RPMI7951 (cell line): Measurements from ENCODE around the gene LMAN2L. TPM values are rescaled to one million over a fixed set of nuclear protein-coding genes. Genes with fewer than 3 reads are reported as not detected.

Experiments used
- DNase-seq: peaks from one replicate; pipeline ENCODE4 v3.0.0-alpha.2; 2012; ENCODE audit warnings: low read depth
- total RNA-seq: library from RNA; depleted of rRNA; stranded (reverse); fragments of >200 nt; shearing (Covaris generic); gene quantifications from 2 replicates; pipeline ENCODE4 v1.2.3, GENCODE V29; 2014

LMAN2L gene
- total RNA-seq, 1 experiment from 2014 or later: 37.8 TPM

DNA sequence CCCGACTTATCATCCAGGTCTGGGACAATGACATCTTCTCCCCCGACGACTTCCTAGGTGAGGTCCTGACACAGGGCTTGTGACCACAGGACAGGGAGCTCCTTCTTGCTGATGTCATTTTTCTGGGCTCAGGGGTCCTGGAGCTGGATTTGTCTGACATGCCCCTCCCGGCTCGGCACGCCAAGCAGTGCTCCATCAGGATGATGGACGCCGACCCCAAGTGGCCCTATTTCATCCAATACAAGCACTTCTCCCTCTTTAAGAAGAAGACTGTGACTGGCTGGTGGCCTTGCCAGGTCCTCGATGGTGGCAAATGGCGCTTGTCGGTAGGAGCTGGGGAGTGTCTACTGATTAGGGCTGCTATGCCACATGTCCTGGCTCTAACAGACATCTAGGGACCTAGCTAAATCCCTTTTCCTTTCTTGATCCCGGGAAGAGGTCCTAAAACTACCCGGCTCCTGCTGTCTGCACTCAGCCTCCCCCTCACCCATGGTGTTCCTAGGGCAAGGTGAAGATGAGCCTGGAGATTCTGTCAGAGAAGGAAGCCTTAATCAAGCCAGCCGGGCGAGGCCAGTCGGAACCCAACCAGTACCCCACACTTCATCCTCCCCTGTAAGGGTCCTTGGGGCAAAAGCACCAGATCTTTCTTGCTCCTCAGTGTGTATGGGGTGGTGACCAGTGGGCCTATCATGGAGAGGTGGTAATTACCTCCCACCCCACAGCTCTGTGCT lies 36.7 kb downstream of the LMAN2L start:
- DNase-seq: no peak

DNA sequence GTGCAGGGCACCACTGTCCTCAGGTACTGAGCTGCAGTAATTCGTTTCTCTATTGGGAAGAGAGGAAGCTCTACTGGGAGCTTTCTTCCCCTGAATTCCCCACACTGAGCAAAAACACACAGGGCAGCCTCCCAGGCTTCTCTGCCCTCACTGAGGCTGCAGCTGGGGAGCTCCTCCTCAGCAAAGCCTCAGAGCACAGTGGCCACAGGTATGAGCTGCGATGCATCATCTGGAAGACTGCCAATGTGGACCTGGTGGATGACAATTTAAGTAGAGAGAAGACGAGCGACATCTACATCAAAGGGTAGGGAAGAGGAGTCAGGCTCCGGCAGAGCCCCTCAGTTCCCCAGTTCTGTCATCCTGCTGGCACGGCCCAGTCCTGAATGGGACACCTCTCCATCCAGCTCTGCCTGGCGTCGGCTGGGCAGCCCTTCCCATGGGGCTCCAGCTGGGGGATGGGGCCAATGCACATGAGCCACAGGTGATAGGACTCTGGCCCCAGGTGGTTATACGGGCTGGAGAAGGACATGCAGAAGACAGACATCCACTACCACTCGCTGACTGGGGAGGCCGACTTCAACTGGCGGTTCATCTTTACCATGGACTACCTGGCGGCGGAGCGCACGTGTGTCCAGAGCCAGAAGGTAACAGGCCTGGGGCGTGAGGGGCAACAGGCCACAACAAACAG lies 37.6 kb downstream of the LMAN2L start:
- DNase-seq: no peak

DNA sequence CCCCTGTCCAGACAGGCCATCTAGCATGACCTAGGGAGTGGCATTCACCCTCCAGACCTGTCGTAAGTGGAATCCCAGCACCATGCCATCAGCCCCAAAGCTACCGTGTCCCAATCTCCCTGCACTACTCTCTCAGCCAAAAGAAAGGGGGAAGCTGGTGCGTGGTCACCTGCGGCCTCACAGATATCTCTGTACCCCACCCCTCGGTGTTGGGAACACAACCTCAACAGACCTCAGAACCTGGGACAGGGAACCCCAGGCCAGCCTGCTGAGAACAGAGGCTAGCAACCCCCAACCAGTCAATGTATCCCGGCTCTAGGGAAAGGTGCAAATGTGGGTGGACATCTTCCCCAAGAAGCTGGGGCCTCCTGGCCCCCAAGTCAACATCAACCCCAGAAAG lies 38.2 kb downstream of the LMAN2L start:
- DNase-seq: no peak

DNA sequence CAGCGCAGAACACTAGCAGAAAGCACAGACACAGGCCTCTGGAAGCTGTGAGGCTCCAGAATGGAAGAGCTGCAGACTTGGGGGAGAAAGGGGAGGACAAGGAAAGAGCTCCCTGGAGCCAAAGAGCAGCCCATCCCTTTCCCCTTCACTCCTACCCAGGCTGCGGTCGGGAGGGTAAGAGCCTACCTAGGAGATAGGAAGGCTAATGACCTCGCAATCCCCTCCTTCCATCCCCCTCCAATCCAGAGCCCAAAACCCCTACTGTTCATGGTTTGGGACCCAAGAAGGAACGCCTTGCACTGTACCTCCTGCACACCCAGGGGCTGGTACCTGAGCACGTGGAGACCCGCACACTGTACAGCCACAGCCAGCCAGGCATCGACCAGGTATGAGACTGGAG lies 39.8 kb downstream of the LMAN2L start:
- no peak for DNase-seq

DNA sequence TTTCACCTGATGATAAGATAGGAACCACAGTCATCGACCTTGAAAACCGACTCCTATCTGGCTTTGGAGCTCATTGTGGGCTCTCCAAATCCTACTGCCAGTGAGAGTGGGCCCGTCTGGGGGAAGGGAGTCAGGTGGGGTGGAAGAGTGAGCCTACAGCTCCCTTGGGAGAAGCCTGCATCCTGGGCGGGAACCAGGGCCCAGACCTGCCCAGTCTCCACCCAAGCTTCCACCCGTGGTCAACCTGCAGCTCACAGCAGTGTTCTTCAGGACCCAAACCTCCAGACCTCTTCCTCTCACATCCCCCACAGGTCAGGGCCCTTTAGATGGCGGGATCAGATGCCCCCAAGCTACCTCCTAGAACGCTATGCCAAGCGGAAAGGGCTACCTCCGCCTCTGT lies 40.2 kb downstream of the LMAN2L start:
- DNase-seq: no peak

DNA sequence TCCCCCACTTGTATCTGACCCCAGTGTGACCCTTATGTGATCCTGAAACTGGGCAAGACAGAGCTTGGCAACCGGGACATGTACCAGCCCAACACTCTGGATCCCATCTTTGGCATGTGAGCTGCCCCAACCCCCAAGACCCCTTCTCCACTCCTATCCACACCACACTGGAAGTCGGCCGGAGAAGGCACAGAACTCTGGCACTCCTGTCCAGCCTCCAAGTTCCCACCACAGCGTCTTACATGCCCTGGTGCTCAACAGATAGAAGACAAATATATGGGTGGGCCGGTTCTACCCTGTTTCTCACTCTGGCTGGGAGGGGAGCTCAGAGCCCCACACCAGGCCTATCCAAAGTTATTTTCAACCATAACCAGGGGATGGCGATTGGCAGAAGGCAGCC lies 40.8 kb downstream of the LMAN2L start:
- no peak for DNase-seq

DNA sequence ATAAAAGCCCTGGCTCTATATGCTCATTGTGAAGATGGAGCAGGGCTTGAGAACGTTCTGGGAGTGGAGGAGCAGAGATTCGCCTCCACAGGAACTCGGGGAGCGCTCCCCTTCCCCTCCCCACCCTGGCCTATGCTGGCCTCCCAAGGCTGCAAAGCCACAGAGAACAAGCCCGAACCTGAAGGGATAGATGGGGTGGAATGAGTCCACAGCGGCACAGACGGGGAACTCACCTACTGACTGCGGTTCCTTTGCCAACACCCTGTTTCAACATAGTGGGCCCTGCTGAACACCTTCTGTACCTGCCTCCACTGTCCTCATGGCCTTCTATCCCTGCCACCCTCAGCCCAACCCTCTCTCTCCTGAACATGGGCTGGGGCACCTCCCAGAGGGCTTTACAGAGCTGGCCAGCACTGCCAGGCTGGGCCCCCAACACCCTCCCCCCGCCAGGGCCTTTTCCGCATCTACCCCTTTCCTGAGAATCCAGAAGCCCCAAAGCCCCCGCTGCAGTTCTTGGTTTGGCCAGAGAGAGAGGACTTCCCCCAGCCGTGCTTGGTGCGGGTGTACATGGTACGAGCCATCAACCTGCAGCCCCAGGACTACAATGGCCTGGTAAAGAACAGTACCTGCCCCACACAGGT lies 41.5 kb downstream of the LMAN2L start:
- DNase-seq: no peak

DNA sequence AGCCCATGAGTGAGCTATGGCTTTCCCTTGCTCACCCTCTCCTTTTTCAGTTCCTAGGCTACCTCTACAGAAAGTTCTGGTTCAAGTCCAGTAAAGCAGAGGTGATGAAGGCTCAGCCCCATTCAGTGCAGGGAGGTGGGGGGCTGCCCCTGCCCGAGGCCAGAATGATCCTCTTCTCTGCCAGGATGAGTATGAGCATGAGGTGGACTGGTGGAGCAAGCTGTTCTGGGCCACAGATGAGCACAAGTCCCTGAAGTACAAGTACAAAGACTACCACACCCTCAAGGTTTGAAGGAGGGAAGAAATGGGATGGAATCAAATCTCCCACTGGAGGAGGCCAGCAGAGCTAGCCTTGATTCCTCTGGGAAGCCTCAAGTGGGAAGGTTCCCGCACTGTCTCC lies 42.4 kb downstream of the LMAN2L start:
- no peak for DNase-seq

DNA sequence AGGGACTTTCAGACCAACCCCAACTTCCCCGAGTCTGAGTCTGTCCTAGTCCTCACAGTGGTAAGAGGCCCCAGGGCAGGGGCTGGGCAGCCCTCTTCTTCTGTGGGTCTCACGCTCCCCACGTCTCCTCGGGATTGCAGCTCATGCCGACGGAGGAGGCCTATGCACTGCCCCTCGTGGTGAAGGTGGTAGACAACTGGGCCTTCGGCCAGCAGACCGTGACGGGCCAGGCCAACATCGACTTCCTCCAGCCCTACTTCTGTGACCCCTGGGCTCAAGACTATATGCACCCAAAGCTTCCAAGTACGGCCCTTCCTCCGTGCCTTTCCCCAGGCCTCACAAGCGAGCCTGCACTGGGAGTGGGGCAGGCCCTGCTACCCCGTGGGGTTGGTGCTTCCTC lies 44.3 kb downstream of the LMAN2L start:
- no peak for DNase-seq

DNA sequence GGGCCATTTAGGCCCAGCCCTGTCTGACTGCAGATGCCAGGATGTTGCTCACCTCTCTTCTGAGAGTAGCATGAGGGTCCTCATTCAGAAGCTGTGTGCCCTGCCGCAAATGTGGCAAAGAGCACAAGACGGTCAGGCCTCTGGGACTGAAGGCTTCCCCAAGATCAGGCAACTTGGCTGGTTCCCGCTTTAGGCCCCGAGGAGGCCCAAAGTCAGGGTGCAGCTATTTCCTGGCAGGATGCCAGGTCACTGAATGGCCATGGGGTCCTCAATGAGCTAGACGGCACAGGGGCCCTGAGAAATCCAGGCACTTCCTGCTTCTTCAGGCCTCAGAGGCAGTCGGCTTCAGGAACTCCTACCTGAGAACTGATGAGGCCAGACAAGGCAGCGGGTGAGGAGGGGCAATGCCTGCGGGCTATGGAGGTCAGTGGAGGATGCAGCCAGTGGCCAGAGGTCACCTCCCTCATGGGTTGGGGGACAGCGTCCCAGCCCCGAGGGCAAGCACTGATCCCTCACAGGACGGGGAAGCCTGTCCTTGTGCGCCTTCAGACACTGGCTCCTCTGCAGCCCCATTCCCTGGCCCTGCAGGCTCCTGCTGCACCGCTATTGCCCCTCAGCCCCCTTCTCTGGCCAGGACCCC lies 44.9 kb downstream of the LMAN2L start:
- DNase-seq: no peak

DNA sequence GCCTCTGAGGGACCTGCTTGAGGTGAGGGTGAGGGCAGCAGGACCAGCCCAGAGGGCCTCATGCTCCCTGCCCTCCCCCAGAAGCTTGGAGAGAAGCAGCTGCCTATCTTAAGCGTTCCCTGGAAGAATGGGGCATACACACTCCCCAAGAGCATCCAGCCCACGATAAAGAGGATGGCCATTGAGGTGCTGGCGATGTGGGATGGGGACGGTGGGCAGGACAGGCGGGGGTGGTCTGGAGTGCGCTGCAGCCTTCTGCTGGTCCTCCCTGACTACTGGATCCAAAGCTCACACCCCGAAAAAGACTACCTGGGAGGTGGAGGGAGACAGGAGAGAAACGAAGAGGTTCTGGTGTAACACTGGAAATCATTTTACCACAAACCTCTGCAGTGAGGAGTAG lies 45.6 kb downstream of the LMAN2L start:
- DNase-seq: no peak

DNA sequence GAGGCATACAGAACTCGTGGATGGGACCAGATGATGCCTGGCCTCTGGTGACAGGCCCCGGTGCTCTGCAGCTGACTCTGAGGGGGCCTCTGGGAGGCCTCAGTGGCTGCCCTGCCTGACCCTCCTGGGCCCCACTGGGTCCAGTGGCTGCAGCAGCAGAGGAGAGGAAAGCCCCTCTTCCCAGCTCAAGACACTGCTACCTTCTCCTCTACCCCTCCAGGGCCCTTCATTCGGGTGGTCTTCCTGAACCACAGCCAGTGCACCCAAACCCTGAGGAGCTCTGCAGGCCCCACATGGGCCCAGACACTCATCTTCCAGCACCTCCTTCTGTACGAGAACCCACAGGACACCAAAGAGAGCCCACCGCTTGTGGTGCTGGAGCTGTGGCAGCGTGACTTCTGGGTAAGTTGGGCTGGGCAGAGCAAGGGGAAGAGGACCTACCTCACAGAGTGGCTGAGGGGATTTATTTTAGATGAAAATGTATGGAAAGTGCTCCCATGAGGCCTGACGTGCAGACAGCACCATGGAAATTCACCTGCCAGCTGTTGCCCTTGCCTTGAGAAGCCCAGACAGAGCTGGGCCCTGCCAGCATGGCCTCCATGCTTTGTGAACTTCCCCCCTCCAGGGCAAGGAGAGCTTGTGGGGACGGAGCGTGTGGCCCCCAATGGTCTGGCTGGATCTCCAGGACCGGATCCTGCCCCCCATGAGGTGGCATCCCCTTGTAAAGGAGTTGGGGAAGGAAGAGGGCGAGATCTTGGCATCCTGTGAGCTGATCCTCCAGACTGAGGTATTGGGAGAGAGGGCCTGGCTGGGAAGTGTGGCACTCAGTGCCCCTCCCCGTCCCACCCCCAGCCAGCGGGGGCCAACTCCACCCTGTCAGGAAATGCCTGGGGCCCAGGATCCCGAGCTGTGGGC lies 46.3 kb downstream of the LMAN2L start:
- DNase-seq: no peak

DNA sequence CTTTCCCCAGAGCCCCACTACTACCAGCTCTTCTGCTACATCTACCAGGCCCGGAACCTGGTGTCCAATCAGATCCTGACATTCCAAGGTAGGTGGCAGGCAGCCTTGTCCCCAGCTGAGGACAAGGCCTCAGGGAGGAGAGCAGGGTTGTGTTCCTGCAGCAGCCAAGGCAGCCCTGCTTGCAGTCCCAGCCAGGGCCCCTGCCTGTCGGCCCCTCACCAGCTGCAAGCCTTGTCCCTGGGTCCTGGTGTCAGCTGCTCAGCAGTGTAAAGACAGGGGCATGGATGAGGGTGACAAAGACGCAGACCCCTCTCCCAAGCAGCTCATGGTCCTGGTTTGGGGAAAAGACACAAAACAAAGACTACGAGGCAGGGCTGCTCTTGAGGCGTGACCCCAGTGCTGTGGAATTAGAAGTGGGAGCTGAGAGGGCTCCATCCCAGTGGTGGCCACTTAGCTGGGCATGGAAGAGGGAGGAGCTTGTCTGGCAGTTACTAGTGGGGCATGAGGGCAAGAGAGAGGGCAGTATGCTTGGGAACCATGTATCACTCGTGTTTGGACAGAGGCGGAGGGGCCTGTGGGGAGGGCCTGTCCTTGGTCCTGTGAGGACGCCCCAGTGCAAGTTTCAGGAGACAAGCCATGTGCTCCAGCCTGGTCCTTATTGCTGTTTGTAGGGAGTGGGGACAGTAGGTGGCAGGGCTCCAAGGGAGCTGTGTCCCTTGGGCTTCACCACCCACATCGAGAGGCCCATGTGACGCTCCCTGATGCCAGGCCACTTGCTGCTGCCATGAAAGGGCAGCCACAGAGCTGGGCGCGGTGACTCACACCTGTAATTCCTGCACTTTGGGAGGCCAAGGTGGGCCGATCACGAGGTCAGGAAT lies 47.5 kb downstream of the LMAN2L start:
- DNase-seq: no peak

DNA sequence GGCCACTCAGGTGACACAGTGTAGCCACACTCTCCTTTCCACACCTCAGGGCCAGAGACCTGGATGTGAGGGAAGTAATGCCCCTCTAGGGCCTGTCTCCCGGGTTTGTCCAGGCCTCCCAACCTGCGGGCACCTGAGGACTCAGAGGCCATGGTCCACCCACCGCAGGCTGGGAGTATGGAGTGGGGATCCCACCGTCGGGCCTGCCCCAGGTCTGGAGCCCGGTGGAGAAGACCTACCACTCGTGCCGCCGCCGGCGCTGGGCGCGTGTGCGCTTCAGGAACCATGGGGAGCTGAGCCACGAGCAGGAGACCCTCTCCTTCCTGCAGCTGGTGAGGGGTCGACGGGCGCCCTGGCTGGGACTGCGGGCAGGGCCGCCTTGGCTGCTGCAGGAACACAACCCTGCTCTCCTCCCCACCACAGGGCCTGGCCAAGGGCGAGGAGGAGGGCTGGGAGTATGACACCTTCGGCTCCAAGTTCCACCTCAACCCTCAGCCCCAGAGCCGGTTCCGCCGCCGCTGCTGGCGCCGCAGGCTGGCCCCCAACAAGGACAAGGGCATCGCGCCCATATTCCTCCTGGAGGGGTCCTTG lies 48.7 kb downstream of the LMAN2L start:
- DNase-seq: no peak

DNA sequence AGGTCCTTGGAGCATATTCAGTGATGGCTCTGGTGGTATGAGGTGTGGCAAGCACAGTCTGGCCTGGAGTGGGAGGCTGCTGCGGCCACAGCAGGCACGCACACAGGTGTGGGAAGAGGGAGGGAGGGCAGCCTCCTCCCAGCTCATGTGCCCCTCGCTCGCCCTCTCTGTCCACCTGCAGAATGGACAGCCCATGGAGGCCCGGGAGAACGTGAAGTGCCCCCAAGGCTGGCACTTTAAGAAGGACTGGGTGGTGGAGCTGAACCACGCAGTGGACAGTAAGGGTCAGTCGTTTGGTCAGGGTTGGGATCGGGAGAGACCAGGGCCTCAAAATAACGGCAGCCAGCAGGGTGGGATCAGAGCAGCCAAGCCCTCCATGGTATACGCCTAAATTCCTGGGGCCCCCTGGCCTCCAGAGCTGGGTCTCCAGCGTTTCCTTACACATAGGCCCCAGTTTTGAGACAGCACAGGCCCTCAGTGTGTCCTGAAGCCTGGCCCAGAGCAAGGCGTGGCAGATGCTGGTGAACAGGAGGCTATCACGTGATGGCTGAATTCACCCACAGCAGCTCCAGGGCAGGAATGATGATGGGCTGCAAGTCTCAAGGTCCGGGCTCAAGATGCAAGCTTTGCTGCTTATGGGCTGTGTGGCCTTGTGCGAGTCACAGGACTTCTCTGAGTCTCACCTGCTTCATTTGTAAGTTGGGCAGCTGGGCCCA lies 49.4 kb downstream of the LMAN2L start:
- no peak for DNase-seq

DNA sequence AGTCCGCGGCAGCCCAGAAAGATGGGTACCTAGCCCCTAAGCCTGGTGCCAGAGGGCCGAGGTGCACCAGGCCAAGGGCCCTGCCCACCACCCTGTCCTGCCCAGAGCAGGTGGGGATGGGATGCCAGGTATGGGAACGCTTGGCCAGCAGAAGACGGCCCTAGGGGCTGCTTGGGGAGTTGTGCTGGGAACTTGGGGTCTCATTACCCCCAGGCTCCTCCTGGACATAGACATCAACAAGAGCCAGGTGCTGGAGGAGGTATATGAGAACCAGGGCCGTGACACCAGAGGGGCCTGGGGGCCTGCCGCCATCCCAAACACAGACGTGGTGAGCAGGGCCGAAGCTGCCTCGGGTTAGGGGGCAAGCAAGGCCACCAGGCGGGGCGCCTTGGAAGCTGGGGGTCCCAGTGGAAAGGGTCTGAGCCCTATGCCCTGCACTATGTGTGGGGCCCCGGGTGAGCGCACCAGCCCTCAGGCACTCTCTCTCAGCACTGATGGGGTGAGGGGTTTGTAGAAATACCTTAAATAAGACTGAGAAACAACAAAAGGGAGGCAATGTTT lies 50.4 kb downstream of the LMAN2L start:
- no peak for DNase-seq

DNA sequence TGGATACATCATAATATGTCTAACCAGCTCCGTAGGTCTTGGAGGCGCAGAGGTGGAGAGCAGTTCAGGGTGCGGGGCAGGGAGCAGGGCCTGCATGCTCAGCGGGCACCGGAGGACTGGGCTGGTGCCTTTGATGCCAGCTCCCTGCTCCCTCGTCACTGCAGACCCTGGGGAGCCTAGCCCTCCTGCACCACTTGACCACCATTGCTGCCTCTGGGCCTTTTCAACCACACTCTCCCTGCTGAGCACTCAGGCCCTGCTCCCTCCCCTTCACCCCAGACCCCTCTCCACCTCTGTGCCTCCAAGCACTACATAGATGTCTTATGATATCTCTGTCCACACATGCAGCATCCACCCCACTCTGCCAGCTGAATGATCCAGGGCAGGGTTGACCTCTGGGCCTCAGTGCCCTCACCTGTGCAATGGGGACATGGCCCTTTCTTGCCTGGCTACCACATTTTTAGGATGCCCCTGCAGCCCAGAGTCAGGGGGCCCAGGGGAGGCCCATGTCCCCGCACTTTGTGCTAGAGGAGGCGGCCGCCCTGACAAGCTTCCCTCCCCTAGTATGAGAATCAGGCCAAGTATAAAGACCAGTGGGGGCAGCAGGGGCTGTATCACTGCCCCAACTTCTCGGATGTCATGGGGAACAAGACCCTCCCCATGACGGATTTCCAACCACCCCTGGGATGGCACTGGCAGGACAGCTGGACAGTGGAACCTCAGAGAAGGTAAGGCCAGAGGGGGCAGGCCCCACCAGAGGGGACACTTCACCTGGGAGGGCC lies 51.0 kb downstream of the LMAN2L start:
- DNase-seq: no peak
